Body of pancreas (tissue), 4 donors: ENCODE data around the gene KIAA2012. TPM values are rescaled to one million over a fixed set of nuclear protein-coding genes. Genes with fewer than 3 reads are reported as not detected.

ENCODE experiments used
- ATAC-seq: fragments of 150-250 bp; one replicate; pipeline ENCODE4 v1.9.1; 2016
- DNase-seq, 4 donors: peaks; one replicate each; pipeline ENCODE4 v3.0.0-alpha.2; 2019
- H3K27ac ChIP-seq, 4 donors: fragments of 200-600 bp; sonication (generic); 1 replicate in 3 of 4; 2 replicates in 1 of 4; pipeline versions ENCODE4 v1.5.1 to v1.6.1; 2016 to 2019; ENCODE audit warnings: mild to moderate bottlenecking in 1 of 4, mixed read lengths in 1 of 4, moderate library complexity in 1 of 4
- H3K27me3 ChIP-seq, 2 donors: fragments of 200-600 bp; sonication (generic); one replicate each; pipeline ENCODE4 v1.6.0; 2016; ENCODE audit warnings: mild to moderate bottlenecking in 1 of 2
- H3K36me3 ChIP-seq, 2 donors: fragments of 200-600 bp; sonication (generic); replicated peaks in 1 of 2; 2 replicates each; pipeline ENCODE4 v1.5.1; 2016; ENCODE audit warnings: low read depth in 2 of 2; ENCODE audit not compliant: insufficient read depth in 1 of 2
- H3K4me1 ChIP-seq: fragments of 200-600 bp; sonication (generic); one replicate; pipeline ENCODE4 v1.6.0; 2016
- H3K4me3 ChIP-seq, 2 donors: fragments of 200-600 bp; sonication (generic); 1 replicate in 1 of 2; 2 replicates in 1 of 2; pipeline ENCODE4 v1.5.1; 2016 to 2019
- H3K9me3 ChIP-seq, 3 donors: fragments of 200-600 bp; sonication (generic); 1 replicate in 2 of 3; 2 replicates in 1 of 3; pipeline ENCODE4 v1.5.1; 2016
- CTCF ChIP-seq, 7 experiments: fragments of 450-650 bp in 4 of 7; fragments of 200-600 bp in 3 of 7; sonication (generic) in 3 of 7; IDR thresholded peaks; one replicate each; pipeline ENCODE4 v1.5.1; 2016 to 2019; ENCODE audit warnings: antibody characterized with exemption in 7 of 7
- POLR2A ChIP-seq, 3 donors: fragments of 450-650 bp; IDR thresholded peaks; one replicate each; pipeline ENCODE4 v1.6.1; 2016; ENCODE audit warnings: antibody characterized with exemption in 3 of 3, mild to moderate bottlenecking in 2 of 3
- WGBS, 2 donors: methylation state at CpG; one replicate each; pipeline ENCODE4 v1.1.5; 2017; 5-methylcytosine and 5-hydroxymethylcytosine counted together
- intact Hi-C: fragments of 100-400 bp; cut with DNase I; formaldehyde crosslinking; loops from one replicate; pipeline ENCODE4 v1.15.1; 2023
- total RNA-seq, 2 donors: library from RNA; depleted of rRNA; stranded (reverse); fragments of >200 nt; gene quantifications; one replicate each; pipeline ENCODE4 v1.1.0, GENCODE V29; 2016

KIAA2012 gene
- total RNA-seq, 2 donors from 2014 or later: not detected

DNA sequence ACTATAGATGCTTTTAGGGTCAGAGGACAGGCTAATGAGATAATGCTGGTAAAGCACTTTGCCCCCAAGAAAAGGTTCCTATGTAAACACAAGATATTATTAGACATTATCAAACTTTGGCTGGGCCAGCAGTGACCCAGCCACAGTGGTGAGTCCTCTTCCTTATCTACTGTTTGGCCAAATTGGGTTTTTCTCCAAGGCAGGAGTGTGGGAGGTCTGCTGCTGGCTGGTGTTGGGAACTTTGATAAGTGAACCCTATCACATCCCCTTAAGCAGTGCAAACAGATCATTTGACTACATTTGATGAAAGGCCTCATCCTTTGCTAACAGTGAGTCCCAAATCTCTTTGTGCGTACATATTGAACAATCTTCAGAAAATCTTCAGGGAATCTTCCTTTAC lies 23.2 kb upstream of the KIAA2012 start:
- Histone ChIP-seq H3K27me3 (no peaks in the 10 kb centered on the region), H3K4me3 (no peak overlapping the region), H3K27ac (no peak overlapping the region), H3K36me3 (no peaks in the 10 kb centered on the region), H3K4me1 (no peaks in the 10 kb centered on the region), H3K9me3 (no peaks in the 10 kb centered on the region)
- intact Hi-C loops: no loop called here
- 79 to 100% methylated on average over 1 of the region's 1 CpG for WGBS, 2 donors
- DNase-seq (no peak), ATAC-seq (no peak)
- no peak for TF ChIP-seq CTCF (IDR thresholded peaks at IDR 0.05)
- TF ChIP-seq POLR2A (IDR thresholded peaks at IDR 0.05): no peak

DNA sequence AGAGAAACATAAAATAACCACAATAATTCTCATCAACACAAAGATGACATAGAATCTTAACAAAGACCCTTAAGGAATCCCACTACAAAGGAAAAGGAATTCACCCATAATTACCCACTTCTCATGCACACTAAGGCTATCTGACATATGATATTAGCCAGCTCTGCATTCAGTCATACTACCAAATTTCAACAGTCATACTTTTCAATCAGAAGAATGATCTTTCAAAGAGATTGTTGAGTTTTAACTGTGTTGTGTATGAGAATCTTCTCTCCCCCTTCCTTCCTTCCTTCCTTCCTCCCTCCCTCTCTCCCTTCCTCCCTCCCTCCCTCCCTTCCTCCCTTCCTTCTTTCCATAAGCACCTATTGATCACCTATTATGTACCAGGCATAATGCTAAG lies 22.4 kb upstream of the KIAA2012 start:
- Histone ChIP-seq H3K27me3 (no peaks in the 10 kb centered on the region), H3K36me3 (no peaks in the 10 kb centered on the region), H3K27ac (no peak overlapping the region), H3K4me1 (no peaks in the 10 kb centered on the region), H3K4me3 (no peak overlapping the region), H3K9me3 (no peaks in the 10 kb centered on the region)
- ATAC-seq: no peak
- intact Hi-C loops: no loop called here
- TF ChIP-seq POLR2A (IDR thresholded peaks at IDR 0.05): no peak
- no peak for TF ChIP-seq CTCF (IDR thresholded peaks at IDR 0.05)
- DNase-seq: no peak

DNA sequence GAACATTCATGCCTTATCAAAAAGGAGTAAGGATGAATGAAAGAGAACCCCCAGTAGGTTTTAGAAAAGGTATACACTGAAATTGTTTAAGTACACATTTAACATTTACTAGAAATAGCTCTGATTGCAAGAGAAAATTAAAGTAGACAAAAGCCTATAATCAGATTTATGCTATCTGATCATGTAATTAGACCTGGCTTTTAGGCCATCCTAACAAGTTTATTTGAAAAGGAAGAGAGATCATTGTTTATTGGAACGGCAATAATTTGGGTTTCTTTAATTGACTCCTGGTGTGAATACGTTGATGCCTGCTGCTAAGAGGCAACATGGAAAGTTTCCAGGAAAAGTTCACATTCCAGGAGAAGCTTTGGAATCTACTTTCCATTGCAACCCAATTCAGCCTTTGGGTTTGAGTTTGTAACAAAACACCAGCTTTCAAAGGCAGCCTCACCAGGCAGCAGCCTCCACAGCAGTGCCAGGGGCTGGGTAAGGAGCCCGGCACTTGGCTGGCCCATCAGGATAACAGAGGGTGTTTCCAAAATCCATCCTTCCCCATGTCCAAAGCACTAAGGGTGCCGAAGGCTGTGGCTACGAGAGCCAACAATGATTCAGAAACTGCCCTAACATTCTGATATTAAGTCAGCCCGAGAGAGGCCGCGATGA lies 21.4 kb upstream of the KIAA2012 start:
- Histone ChIP-seq H3K27me3 (no peaks in the 10 kb centered on the region), H3K4me1 (no peaks in the 10 kb centered on the region), H3K4me3 (no peak overlapping the region), H3K27ac (no peak overlapping the region), H3K9me3 (no peaks in the 10 kb centered on the region), H3K36me3 (no peaks in the 10 kb centered on the region)
- no peak for TF ChIP-seq POLR2A (IDR thresholded peaks at IDR 0.05)
- no peak for TF ChIP-seq CTCF (IDR thresholded peaks at IDR 0.05)
- intact Hi-C loops: no loop called here
- no peak for DNase-seq
- no peak for ATAC-seq
- WGBS, 2 donors: 70 to 72% methylated on average over 8 of the region's 8 CpGs

GRCh38 chr2:202052235-202052634 lies 20.8 kb upstream of the KIAA2012 start:
- no peak overlapping the region for H3K27ac ChIP-seq
- no peaks in the 10 kb centered on the region for H3K4me1 ChIP-seq
- no peaks in the 10 kb centered on the region for H3K9me3 ChIP-seq
- H3K36me3 ChIP-seq: no peaks in the 10 kb centered on the region
- intact Hi-C loops: no loop called here
- DNase-seq (no peak), ATAC-seq (no peak)
- TF ChIP-seq CTCF (IDR thresholded peaks at IDR 0.05) (no peak), POLR2A (IDR thresholded peaks at IDR 0.05) (no peak)
- WGBS, 2 donors: 67 to 82% methylated on average over 1 of the region's 1 CpG
- H3K4me3 ChIP-seq: no peak overlapping the region
- H3K27me3 ChIP-seq: no peaks in the 10 kb centered on the region

GRCh38 chr2:202054679-202055078 lies 18.4 kb upstream of the KIAA2012 start:
- no peaks in the 10 kb centered on the region for H3K36me3 ChIP-seq
- no peaks in the 10 kb centered on the region for H3K9me3 ChIP-seq
- DNase-seq (no peak), ATAC-seq (no peak)
- H3K27ac ChIP-seq: no peak overlapping the region
- no peaks in the 10 kb centered on the region for H3K27me3 ChIP-seq
- intact Hi-C loops: no loop called here
- no peak overlapping the region for H3K4me3 ChIP-seq
- 42 to 58% methylated on average over 3 of the region's 3 CpGs for WGBS, 2 donors
- TF ChIP-seq CTCF (IDR thresholded peaks at IDR 0.05) (no peak), POLR2A (IDR thresholded peaks at IDR 0.05) (no peak)
- no peaks in the 10 kb centered on the region for H3K4me1 ChIP-seq
